ENCODE measurements around the gene DCDC1. TPM values are rescaled to one million over a fixed set of nuclear protein-coding genes. Genes with fewer than 3 reads are reported as not detected.
"Not testable (repeated sequence)": the region's sequence is repeated elsewhere in the genome, so short reads cannot be mapped to it uniquely, and the experiment has no call there.

Gene DCDC1
- total RNA-seq, 1 donor from 2014 or later = 0.47 TPM

GRCh38 chr11:30956751-30957150 lies 412.8 kb downstream of the DCDC1 start:
- Mint-ChIP-seq H3K4me3 (ENCODE audit: unreplicated experiment) (no peak overlapping the region), H3K4me1 (ENCODE audit: low read depth, unreplicated experiment) (no peaks in the 10 kb centered on the region), H3K27me3 (ENCODE audit: unreplicated experiment) (no peaks in the 10 kb centered on the region), H3K9me3 (ENCODE audit: unreplicated experiment) (no peaks in the 10 kb centered on the region), H3K27ac (ENCODE audit: unreplicated experiment) (no peak overlapping the region), H3K36me3 (ENCODE audit: unreplicated experiment) (no peaks in the 10 kb centered on the region)
- no peak for DNase-seq
- no peak for TF ChIP-seq CTCF (IDR thresholded peaks at IDR 0.05; ENCODE audit: partially characterized antibody, unreplicated experiment)

GRCh38 chr11:30949838-30950237 lies 419.7 kb downstream of the DCDC1 start:
- Mint-ChIP-seq H3K4me3 (ENCODE audit: unreplicated experiment) (no peak overlapping the region), H3K27ac (ENCODE audit: unreplicated experiment) (no peak overlapping the region), H3K36me3 (ENCODE audit: unreplicated experiment) (peaks cover 11% of the 10 kb centered on the region), H3K9me3 (ENCODE audit: unreplicated experiment) (peaks cover 7% of the 10 kb centered on the region), H3K4me1 (ENCODE audit: low read depth, unreplicated experiment) (no peaks in the 10 kb centered on the region), H3K27me3 (ENCODE audit: unreplicated experiment) (peaks cover 2% of the 10 kb centered on the region)
- TF ChIP-seq CTCF (IDR thresholded peaks at IDR 0.05; ENCODE audit: partially characterized antibody, unreplicated experiment) = no peak
- DNase-seq = no peak

GRCh38 chr11:30947715-30948114 lies 421.8 kb downstream of the DCDC1 start:
- not testable (repeated sequence) for DNase-seq; H3K9me3 Mint-ChIP-seq (ENCODE audit: unreplicated experiment); H3K4me3 Mint-ChIP-seq (ENCODE audit: unreplicated experiment); H3K27ac Mint-ChIP-seq (ENCODE audit: unreplicated experiment); H3K4me1 Mint-ChIP-seq (ENCODE audit: low read depth, unreplicated experiment); H3K27me3 Mint-ChIP-seq (ENCODE audit: unreplicated experiment)
- H3K36me3 Mint-ChIP-seq (ENCODE audit: unreplicated experiment) = peaks cover 11% of the 10 kb centered on the region

- Mint-ChIP-seq H3K4me1 (ENCODE audit: low read depth, unreplicated experiment) (no peaks in the 10 kb centered on the region), H3K27me3 (ENCODE audit: unreplicated experiment) (peaks cover 3% of the 10 kb centered on the region), H3K27ac (ENCODE audit: unreplicated experiment) (no peak overlapping the region)
These were observed 430.7 kb downstream of the DCDC1 start for GRCh38 chr11:30938810-30939209.

GRCh38 chr11:30938171-30938570 lies 431.4 kb downstream of the DCDC1 start:
- H3K4me1 Mint-ChIP-seq (ENCODE audit: low read depth, unreplicated experiment) = no peaks in the 10 kb centered on the region
- peaks cover 5% of the 10 kb centered on the region for H3K36me3 Mint-ChIP-seq (ENCODE audit: unreplicated experiment)
- no peak overlapping the region for H3K27ac Mint-ChIP-seq (ENCODE audit: unreplicated experiment)
- no peak for DNase-seq
- H3K27me3 Mint-ChIP-seq (ENCODE audit: unreplicated experiment) = peaks cover 3% of the 10 kb centered on the region
- peaks cover 3% of the 10 kb centered on the region for H3K9me3 Mint-ChIP-seq (ENCODE audit: unreplicated experiment)
- H3K4me3 Mint-ChIP-seq (ENCODE audit: unreplicated experiment) = no peak overlapping the region
- TF ChIP-seq CTCF (IDR thresholded peaks at IDR 0.05; ENCODE audit: partially characterized antibody, unreplicated experiment) = no peak

More at GRCh38 chr11:30938810-30939209, 430.7 kb downstream of the DCDC1 start:
- peaks cover 5% of the 10 kb centered on the region for H3K36me3 Mint-ChIP-seq (ENCODE audit: unreplicated experiment)
- H3K4me3 Mint-ChIP-seq (ENCODE audit: unreplicated experiment) = no peak overlapping the region
- no peak for DNase-seq
- TF ChIP-seq CTCF (IDR thresholded peaks at IDR 0.05; ENCODE audit: partially characterized antibody, unreplicated experiment) = no peak
- H3K9me3 Mint-ChIP-seq (ENCODE audit: unreplicated experiment) = peaks cover 3% of the 10 kb centered on the region

GRCh38 chr11:30936491-30936890 lies 433.0 kb downstream of the DCDC1 start:
- H3K27me3 Mint-ChIP-seq (ENCODE audit: unreplicated experiment) = peaks cover 3% of the 10 kb centered on the region
- TF ChIP-seq CTCF (IDR thresholded peaks at IDR 0.05; ENCODE audit: partially characterized antibody, unreplicated experiment) = no peak
- H3K9me3 Mint-ChIP-seq (ENCODE audit: unreplicated experiment) = peaks cover 3% of the 10 kb centered on the region
- H3K4me1 Mint-ChIP-seq (ENCODE audit: low read depth, unreplicated experiment) = peaks cover 3% of the 10 kb centered on the region
- peaks cover 5% of the 10 kb centered on the region for H3K36me3 Mint-ChIP-seq (ENCODE audit: unreplicated experiment)
- H3K27ac Mint-ChIP-seq (ENCODE audit: unreplicated experiment) = no peak overlapping the region
- no peak for DNase-seq
- H3K4me3 Mint-ChIP-seq (ENCODE audit: unreplicated experiment) = no peak overlapping the region
